GM19025 (cell line): ENCODE results near the gene SEC11A.
"Not testable (repeated sequence)": the region's sequence is repeated elsewhere in the genome, so short reads cannot be mapped to it uniquely, and the experiment has no call there.

Experiments used
- ATAC-seq: cut with Tn5 transposase; IDR thresholded peaks from one replicate; pipeline ENCODE4 v1.9.1; 2021; ENCODE audit warnings: mild to moderate bottlenecking, low read depth, moderate library complexity; ENCODE audit not compliant: unreplicated experiment

The SEC11A gene

DNA sequence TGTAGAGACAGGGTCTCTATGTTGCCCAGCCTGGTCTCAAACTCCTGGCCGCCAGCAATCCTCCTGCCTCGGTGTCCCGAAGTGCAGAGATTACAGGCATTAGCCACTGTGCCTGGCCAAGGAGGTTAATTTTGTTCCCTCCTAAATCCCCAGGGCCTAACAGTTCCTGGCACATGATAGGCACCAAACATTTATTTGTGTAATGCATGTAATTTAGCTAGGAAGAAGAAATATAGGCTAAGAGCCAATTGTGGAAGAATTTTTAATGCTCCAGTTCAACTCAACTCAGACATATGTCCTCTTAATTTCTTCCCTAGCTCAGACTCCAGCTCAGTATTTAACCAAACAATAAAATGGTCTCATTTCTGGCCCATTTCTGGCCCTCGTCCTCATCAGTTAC is 24.8 kb upstream of the SEC11A start:
- no peak for ATAC-seq

DNA sequence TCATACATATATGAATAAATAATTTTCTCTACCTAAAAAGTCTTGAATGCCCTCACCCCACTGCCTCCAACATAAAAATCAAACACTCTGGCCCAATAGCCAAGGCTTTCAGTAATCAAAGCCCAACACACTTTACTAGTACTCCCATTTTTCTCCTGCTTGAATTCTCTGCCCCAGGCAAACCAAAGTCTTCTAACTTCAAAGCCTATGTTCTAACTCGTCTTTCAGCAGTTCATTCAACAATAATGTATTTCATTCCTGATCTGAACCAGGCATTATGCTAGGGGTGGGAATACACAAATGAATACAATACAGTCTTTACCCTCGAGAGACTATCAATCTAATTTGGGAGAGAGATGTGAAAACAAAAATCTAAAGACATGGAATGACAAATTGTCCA is 21.1 kb upstream of the SEC11A start:
- ATAC-seq: no peak

DNA sequence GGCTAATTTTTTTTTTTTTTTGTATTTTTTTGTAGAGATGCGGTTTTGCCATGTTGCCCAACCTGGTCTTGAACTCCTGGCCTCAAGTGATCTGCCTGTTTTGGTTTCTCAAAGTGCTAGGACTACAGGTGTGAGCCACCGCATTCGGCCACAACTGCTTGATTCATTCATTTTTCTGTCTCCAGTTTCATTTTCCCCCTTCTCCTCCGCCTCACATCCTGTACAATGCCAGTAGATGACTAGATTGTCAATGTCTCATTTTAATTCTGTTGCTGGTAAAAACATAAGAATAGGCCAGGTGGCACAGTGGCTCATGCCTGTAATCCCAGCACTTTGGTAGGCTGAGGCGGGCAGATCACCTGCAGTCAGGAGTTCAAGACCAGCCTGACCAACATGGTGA is 20.4 kb upstream of the SEC11A start:
- peak; percentile 46 for ATAC-seq

DNA sequence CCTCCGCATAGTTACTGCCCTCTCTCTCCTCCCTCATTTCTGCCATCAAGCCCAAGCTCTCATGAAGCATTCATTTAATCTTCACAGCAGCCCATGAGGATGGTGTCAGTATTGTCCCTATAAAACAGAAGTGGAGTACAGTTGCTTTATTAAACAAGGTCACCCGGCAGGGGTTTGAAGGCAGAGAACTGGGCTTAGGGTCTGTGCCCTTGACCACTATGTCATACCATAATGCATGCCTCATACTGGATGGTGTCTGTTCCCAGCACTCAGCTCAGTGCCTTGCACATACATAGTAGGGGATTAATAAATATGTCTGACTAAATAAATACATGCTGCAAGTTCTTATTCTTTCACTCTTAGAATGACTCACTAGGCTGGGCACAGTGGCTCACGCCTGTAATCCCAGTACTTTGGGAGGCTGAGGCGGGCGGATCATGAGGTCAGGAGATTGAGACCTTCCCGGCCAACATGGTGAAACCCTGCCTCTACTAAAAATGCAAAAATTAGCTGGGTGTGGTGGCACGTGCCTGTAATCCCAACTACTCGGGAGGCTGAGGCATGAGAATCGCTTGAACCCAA is 19.6 kb upstream of the SEC11A start:
- ATAC-seq: not testable (repeated sequence)

DNA sequence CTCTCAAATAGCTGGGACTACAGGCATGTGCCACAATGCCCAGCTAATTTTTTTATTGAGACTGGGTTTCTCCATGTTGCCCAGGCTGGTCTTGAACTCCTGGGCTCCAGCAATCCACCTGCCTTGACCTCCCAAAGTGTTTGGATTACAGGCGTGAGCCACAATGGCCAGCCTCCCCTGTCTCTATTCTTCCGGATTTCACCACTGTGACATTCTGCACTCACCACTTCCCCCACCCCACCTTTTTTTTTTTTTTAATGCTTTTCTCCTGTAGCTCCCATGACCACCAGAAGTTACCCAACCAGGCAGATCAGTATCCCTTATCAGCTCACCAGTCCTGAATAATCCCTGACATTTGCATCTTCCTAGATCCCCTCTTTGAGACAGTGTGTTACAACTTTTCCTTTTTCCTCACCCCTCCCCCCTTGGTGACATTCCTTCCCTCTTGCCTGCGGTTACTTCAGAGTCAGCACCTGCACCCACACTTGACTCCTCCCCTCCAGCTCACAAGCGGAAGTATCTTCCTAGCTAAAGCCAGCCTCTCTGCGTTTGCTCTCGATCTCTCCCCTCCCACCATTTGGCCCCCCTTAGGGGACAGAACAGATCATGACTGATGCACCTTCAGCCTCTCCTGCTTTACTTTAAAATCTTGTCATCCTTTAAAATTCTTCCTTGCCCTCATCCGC is 19.0 kb upstream of the SEC11A start:
- ATAC-seq: peak; percentile 49

DNA sequence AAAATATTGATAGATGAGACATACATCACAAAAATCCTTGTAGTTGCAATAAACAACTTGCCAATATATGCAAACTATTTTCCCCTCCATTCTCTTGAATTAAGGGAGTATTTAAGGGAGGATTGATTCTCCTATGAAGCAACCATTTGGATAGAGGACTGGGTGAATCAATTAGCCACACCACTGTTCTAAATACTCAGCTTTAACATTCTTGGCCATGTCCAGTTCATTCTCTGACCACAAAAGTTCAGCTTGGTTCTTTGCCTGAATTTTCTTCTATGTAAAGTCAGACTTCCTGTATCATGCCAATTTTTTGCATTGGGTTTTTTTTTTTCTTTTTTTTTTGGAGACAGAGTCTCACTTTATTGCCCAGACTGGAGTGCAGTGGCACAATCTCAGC is 15.8 kb upstream of the SEC11A start:
- no peak for ATAC-seq

DNA sequence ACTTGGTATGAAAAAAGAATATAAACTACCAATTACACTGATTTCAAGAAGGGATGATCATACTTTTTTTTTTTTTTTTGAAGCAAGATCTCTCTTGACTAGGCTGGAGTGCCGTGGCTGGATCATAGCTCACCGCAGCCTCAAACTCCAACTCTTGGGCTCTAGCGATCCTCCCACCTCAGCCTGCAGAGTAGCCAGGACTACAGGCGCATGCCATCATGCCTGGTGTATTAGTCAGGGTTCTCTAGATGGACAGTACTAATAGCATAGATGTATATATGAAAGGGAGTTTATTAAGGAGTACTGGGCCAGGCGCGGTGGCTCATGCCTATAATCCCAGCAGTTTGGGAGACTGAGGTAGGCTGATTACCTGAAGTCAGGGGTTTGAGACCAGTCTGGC is 11.5 kb upstream of the SEC11A start:
- no peak for ATAC-seq

DNA sequence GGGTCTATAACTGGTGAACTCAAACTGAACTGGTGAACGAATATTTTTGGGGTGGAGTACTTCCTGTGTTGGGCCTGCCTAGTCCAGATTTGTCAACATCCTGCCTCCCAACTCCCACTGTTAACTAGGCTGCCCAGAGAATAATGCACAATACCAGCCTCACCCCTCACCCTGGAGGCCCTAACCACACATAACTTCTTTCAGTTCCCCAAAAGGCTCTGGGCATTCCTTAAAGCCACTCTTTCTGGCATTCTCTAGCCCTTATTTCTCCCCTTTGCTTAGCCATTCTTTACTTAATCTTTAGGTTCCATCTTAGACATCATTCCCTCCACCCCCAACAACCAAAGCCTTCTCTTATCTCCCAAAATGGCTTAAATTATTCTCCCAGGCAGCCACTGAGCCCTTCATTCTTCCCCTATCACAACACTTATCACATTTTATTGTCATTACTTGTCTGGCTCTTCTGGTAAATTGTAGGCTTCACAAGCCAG is 9.1 kb upstream of the SEC11A start:
- ATAC-seq: no peak

DNA sequence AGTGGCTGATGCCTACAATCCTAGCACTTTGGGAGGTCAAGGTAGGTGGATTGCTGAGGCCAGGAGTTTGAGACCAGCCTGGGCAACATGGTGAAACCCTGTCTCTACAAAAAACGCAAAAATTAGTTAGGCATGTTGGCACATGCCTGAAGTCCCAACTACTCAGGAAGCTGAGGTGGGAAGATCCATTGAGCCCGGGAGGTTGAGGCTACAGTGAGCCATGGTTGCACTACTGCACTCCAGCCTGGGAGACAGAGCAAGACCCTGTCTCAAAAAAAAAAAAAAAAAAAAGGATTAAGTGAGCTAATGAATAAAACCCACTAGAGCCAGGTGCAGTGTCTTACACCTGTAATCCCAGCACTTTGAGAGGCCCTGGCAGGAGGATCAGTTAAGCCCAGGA is 6.7 kb upstream of the SEC11A start:
- no peak for ATAC-seq

DNA sequence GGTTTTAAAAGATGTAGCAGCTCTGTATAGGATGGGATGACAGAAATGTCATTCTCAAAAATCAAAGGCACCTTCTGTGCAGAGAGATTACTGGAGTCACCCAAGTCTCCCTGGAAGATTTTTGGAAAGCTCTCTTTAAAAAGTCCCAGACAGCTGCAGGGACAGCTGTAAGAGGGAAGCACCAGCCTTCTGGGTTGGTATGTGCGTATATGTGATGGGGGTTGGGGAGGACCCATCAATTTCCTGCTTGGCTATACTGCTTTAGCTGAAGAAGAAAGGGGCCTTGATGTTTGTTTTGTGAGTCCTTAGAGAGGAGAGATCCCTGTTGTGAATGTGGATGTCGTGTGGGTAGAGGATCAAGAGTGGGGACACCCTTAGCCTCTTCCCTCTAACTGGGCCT is 5.4 kb upstream of the SEC11A start:
- ATAC-seq: no peak

DNA sequence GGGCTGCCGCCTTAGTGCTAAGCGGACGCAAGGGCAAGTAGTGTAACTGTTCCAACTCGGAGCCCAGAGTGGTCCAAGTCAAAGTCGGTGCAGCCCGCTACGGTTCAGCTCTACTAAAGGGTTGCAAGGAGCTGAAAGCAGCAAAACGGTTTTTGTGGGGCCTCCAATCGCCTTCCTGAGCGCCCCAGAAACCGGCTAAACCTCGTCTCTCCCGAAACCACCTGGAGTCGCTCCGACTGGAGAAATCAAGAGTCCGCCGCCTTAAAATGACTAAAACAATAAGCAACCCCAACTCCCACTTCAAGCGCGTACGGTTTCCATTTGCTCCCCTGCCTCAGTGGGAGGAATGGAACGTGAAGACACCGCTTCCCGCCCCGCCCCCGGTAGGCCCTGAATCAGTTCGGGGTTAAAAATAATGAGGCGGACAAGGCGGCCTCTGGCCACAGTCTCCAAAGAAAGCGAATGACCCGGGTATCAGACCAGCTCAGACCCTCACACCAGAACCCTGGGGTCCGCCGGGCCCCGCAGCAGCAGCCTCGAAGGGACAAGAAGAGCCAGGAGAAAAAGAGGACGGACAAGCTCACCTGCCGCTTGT is 401 bp downstream of the SEC11A start:
- no peak for ATAC-seq

DNA sequence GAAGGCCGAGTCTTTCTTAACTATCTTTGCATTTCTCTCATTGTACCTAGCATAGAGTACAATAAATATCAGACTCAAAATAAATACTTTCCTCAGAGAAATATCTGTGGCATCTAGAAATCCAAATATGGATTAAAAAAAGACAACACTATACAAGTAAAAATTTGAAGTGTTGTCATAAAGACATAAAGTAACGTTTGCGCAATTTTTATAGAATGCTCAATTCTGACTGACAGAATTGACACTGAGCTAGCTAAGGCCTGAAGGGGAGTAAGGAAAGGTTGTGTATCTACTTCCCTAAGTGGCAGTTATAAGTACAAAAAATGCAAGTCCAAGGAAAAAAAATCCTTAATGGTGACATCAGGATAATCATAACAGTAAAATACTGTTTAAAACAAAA is 1.1 kb downstream of the SEC11A start:
- no peak for ATAC-seq

DNA sequence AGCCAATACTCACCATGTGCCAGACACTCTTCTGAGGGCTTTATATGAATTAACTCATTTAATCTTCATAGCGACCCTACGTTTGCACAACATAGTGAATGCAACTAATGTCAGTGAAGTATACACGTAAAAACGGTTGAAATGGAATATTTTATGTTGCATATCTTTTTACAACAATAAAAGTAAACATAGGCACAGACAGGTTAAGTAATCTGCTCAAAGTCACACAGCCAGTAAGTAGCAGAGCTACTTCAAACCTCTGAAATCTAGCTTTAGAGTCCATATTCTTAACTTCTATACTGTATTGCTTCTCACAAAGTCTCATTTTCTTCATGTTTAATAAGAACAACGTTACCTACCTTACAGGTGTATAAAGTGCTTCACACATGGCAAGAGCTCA is 1.6 kb downstream of the SEC11A start:
- no peak for ATAC-seq

DNA sequence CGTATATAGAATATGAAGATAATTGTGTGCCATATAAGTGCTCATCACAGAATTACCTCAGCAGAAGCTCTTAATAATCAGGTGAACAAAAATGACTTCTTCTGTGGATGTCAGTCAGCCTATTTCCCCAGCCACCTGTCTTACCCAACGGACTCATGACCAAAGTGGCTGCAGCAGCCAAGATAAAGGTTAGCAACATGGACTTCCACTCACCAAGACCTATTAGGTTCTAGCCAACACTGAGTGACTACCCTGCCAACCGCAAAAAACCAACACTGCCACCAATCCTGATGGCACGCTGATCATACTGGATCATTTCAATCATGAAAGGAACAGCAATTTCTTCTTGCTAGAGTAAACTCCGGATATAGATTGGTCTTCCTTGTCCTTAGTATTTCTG is 12.1 kb downstream of the SEC11A start:
- no peak for ATAC-seq

DNA sequence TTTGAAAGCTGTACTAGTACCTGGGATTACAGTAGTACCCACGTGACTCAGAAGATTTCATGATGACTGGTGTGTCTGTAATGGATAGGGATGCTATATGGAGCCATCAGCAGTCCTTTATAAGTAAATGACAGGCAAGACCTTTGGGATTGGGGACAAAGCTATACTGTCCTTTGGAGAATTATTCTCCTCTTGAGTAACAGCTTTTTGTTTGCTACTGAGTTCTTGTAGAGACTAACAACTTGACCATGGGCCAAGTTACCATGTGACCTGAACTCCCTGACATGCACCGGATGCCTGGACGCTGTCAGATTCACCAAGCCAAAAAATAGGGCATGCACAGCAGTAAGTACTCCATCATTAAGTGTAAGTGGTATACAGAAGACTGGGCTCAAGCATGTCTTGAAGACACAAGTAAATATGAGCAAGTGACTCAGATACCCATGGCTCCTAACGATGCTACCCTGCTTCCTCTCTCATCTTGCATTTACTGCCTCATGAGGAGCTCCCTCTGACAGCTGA is 12.9 kb downstream of the SEC11A start:
- ATAC-seq: no peak

DNA sequence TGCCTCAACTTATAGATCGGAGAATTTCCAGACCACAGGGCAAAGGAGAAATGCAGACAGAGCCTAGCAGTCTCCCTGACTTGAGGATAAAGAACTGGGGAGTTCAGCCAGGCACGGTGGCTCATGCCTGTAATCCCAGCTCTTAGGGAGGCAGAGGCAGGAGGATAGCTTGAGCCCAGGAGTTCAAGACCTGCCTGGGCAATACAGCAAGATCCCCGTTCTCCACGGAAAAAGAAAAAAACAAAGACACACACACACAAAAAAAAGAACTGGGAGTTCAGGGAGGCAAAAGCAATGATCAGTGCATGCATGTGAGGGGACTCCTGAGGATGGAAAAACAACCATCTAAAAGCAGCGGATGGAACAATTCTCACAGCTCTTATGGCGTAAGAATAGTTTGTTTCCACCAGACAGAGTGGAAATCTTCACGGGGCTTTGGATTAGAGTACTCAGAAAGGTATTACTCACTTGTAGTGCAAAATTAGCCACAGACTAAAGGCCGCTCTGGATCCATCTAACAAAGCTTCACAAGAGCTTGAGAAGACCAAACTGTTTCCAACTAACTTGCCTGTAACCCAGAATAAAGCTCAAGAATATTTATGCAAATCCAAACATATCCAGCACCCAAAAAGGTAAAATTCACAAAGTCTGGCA is 16.3 kb downstream of the SEC11A start:
- ATAC-seq: no peak

DNA sequence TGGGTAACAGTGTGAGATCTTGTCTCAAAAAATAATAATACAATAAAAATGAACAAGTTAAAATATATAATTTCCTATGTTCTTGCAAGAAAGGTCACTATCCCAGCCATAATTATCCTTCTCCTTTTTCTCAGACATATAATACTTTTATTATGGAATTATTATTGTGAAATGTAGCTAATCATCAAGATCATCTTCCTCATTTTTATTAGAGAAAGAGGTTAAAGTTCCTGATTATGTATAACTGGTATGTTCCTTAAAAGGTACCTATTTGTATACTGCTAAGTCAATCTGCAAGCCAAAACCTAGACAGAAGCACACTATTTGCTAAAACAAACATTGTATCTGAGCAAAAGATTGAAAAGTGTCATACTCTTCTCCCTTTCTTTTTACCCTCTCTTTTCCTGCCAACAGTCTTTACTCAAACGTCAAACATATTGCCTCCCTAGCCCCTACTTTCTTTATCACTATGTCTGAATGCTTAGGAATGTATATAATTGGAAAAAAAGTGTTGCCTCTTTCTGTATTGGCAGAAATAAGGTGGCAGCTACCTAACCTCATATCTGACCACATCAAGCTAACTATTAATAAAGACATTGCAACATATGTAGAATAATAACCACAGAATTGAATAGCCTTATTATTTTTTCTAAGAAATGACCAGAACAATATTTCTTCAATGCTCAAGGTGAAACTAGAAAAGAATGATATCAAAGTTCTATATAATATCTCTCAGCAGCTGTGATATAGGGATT is 18.5 kb downstream of the SEC11A start:
- ATAC-seq: no peak

DNA sequence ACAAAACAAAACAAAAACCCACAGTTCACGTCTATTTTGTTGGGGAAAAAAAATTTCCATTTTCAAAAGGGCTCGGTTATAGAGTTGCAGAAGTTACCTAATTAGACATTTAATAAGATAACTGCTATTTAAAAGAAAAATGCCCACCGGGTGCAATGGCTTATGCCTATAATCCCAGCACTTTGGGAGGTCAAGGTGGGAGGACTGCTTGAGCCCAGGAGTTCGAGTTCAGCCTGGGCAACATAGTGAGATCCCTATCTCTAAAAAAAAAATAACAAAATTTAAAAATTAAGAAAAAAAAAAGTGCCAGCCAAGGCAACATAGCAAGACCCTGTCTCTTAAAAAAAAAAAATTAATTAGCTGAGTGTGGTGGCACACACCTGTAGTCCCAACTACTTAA is 19.2 kb downstream of the SEC11A start:
- ATAC-seq: no peak

DNA sequence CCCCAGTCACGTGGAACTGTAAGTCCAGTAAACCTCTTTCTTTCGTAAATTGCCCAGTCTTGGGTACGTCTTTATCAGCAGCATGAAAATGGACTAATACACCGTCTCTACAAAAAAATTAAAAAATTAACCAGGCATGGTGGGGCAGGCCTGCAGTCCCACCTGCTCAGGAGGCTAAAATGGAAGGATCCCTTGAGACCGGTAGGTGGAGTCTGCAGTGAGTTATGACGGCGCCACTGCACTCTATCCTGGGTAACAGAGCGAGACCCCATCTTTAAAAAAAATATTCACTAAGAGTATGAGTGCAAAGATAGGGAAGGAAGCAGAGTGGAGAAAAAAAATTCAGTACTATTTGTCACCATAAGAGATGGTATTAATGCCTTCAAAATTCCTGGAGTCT is 25.6 kb downstream of the SEC11A start:
- ATAC-seq: no peak

DNA sequence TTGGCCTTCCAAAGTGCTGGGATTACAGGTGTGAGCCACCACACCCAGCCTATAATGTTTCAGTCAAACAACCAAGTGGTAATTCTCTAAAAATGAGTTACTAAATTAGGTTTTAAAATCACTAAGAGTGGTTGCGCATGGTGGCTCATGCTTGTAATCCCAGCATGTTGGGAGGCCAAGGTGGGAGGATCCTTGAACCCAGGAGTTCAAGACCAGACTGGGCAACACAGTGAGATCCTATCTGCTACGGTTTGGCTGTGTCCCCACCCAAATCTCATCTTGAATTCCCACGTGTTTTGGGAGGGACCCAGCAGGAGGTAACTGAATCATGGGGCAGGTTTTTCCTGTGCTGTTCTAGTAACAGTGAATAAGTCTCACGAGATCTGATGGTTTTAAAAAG is 26.1 kb downstream of the SEC11A start:
- no peak for ATAC-seq

DNA sequence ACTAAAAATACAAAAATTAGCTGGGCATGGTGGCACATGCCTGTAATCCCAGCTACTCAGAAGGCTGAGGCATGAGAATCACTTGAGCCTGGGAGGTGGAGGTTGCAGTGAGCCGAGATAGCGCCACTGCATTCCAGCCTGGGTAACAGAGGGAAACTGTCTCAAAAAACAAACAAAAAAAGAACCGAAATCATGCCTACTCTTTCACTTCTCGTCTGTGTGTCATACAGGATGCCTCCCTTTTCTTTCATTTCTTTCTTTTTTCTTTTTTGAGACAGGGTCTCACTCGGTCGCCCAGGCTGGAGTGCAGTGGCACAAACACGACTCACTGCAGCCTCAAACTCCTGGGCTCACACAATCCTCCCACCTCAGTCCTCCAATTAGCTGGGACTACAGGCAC is 29.5 kb downstream of the SEC11A start:
- not testable (repeated sequence) for ATAC-seq
